Spleen (tissue), 11 donors: Measurements from ENCODE around the gene ESRRB. TPM values are rescaled to one million over a fixed set of nuclear protein-coding genes. Genes with fewer than 3 reads are reported as not detected.
A peak's percentile ranks its signal among the peaks of the same experiment; 100 is the strongest.

ENCODE experiments used
- DNase-seq: peaks from one replicate; pipeline ENCODE4 v3.0.0-alpha.2; 2020
- H3K27ac ChIP-seq, 8 donors: fragments of 200-600 bp; sonication (generic) in 7 of 8; 1 replicate in 4 of 8; 2 replicates in 4 of 8; pipeline versions ENCODE4 v1.5.0 to v1.8.0; 2016 to 2021; ENCODE audit warnings: inconsistent platforms in 4 of 8, mild to moderate bottlenecking in 4 of 8, moderate library complexity in 1 of 8
- H3K27me3 ChIP-seq, 7 donors: fragments of 200-600 bp; sonication (generic) in 6 of 7; replicated peaks in 1 of 7; 1 replicate in 4 of 7; 2 replicates in 3 of 7; pipeline versions ENCODE4 v1.5.0 to v1.8.0; 2016 to 2021; ENCODE audit warnings: inconsistent platforms in 3 of 7, mild to moderate bottlenecking in 1 of 7
- H3K36me3 ChIP-seq, 6 donors: fragments of 200-600 bp; sonication (generic) in 5 of 6; 1 replicate in 4 of 6; 2 replicates in 2 of 6; pipeline versions ENCODE4 v1.5.0 to v1.8.0; 2016 to 2021; ENCODE audit warnings: inconsistent platforms in 2 of 6
- H3K4me1 ChIP-seq, 6 donors: fragments of 200-600 bp; sonication (generic) in 5 of 6; 1 replicate in 3 of 6; 2 replicates in 3 of 6; pipeline versions ENCODE4 v1.5.0 to v1.8.0; 2016 to 2021; ENCODE audit warnings: inconsistent platforms in 3 of 6
- H3K4me3 ChIP-seq, 8 donors: fragments of 200-600 bp; sonication (generic) in 7 of 8; 1 replicate in 4 of 8; 2 replicates in 4 of 8; pipeline versions ENCODE4 v1.5.0 to v1.8.0; 2016 to 2021; ENCODE audit warnings: inconsistent platforms in 4 of 8, mild to moderate bottlenecking in 4 of 8, moderate library complexity in 2 of 8
- H3K9me3 ChIP-seq, 8 donors: fragments of 200-600 bp; sonication (generic) in 7 of 8; 1 replicate in 4 of 8; 2 replicates in 4 of 8; pipeline versions ENCODE4 v1.5.0 to v1.8.0; 2016 to 2021; ENCODE audit warnings: inconsistent platforms in 4 of 8
- POLR2A ChIP-seq, 3 donors: fragments of 450-650 bp; IDR thresholded peaks; one replicate each; pipeline ENCODE4 v1.5.1; 2017; ENCODE audit warnings: antibody characterized with exemption in 3 of 3, mild to moderate bottlenecking in 1 of 3
- POLR2AphosphoS5 ChIP-seq, 3 donors: sonication (generic); formaldehyde crosslinking; IDR thresholded peaks; one replicate each; pipeline ENCODE4 v1.5.1; 2017; ENCODE audit warnings: antibody characterized with exemption in 3 of 3
- WGBS, 5 donors: extraction: QIAGEN DNeasy Blood & Tissue Kit in 3 of 5; methylation state at CpG; one replicate each; pipeline versions ENCODE4 v1.1.5 to v1.1.7; 2013 to 2018; 5-methylcytosine and 5-hydroxymethylcytosine counted together
- intact Hi-C: fragments of 100-400 bp; cut with DNase I; formaldehyde crosslinking; loops from one replicate; pipeline ENCODE4 v1.15.0; 2023; ENCODE audit warnings: low total_unique reads
- polyA plus RNA-seq, 3 donors: library from polyadenylated mRNA; stranded (reverse); fragments of 200-250 nt; gene quantifications; one replicate each; pipeline ENCODE4 v1.2.1, GENCODE V29; 2013
- total RNA-seq, 7 donors: library from RNA; depleted of rRNA in 3 of 7; stranded (reverse); fragments of >200 nt in 3 of 7; fragmentation: NEBNext Ultra II Directional in 4 of 7; extraction: Animal tissue kit (Norgen Biotek cat#: 25700) in 4 of 7; gene quantifications; one replicate each; pipeline versions ENCODE4 v1.1.0 to v1.2.1, GENCODE V29; 2016 to 2021
- TF ChIP-seq, protein P1 (sequence below), 11 experiments: fragments of 200-600 bp in 7 of 11; fragments of 450-650 bp in 4 of 11; sonication (generic) in 4 of 11; IDR thresholded peaks in 8 of 11; conservative IDR thresholded peaks in 3 of 11; 1 replicate in 7 of 11; 2 replicates in 4 of 11; pipeline versions ENCODE4 v1.4.0 to v1.8.0; 2016 to 2021; ENCODE audit warnings: antibody characterized with exemption in 11 of 11, inconsistent platforms in 4 of 11, mild to moderate bottlenecking in 1 of 11
- donor health status: healthy with polysubstance abuse.
- donor health status: DM: no; HTN: no; CAD: no; lungs with moderate emphysema.
- donor health status: DM: no; HTN: no; CAD: no.
- donor health status: Bipolar disorder and iron deficiency.
- donor health status: healthy.
- donor health status: DM: no; HTN: no; CAD: no.
- donor health status: DM: yes; HTN: yes; CAD: no.

ESRRB gene
- total and polyA plus RNA-seq, 10 donors, result 0.10 to 1.1 (median 0.72) TPM; not detected in 1

DNA sequence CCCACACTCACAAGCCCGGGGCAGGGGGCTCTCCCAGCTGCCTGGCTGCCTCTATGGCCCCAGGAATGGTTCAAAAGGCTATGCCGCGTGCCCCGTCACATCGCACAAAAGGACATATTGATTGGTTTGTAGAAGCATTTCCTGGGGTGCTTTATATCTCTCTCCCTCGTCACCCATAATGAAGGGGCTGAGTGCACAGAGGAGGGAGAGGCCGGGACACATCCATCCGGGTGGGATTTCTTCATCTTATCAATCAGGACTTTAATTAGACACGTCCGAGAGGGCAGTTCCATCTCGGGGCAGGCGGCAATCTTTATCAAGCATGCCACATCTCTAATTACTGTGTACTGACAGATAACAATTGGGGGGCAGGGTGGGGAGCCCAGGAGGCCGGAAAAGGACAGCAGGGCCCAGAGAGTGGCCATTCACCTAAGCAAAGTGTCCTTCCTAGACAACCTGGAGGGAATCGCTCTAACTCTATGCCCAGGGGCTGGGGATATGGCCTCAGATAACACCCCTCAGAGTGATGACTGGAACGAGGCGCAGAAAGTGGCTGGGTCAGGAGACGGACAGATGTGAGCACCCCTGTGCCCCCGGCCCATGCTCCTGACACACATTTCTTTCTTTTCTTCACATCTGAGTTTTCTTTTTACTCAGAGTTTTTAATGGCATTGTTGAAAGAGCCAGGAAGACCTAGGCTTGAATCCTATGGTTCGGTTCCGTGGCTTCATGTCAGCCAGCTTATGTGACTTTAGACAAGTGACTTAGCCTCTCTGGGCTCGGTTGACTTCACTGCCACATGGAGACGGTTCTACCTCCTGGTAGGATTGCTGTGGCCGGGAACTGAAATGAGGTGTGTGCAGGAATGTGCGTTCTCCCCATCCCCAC lies 36.0 kb upstream of the ESRRB start:
- no peaks in the 10 kb centered on the region for H3K36me3 ChIP-seq
- H3K4me1 ChIP-seq, result no peaks in the 10 kb centered on the region
- no peak overlapping the region for H3K27ac ChIP-seq
- intact Hi-C loops, result no loop called here
- TF ChIP-seq, protein P1, sequence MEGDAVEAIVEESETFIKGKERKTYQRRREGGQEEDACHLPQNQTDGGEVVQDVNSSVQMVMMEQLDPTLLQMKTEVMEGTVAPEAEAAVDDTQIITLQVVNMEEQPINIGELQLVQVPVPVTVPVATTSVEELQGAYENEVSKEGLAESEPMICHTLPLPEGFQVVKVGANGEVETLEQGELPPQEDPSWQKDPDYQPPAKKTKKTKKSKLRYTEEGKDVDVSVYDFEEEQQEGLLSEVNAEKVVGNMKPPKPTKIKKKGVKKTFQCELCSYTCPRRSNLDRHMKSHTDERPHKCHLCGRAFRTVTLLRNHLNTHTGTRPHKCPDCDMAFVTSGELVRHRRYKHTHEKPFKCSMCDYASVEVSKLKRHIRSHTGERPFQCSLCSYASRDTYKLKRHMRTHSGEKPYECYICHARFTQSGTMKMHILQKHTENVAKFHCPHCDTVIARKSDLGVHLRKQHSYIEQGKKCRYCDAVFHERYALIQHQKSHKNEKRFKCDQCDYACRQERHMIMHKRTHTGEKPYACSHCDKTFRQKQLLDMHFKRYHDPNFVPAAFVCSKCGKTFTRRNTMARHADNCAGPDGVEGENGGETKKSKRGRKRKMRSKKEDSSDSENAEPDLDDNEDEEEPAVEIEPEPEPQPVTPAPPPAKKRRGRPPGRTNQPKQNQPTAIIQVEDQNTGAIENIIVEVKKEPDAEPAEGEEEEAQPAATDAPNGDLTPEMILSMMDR (IDR thresholded peaks at IDR 0.05 in 8 of 11, conservative IDR thresholded peaks at IDR 0.05 in 3 of 11), result no peak
- no peak for TF ChIP-seq POLR2A (IDR thresholded peaks at IDR 0.05)
- TF ChIP-seq POLR2AphosphoS5 (IDR thresholded peaks at IDR 0.05), result no peak
- no peak for DNase-seq
- no peak overlapping the region for H3K4me3 ChIP-seq
- peaks cover 0 to 43% (median 0%) of the 10 kb centered on the region in 7 donors for H3K27me3 ChIP-seq
- WGBS, 5 donors, result 78 to 85% (median 79%) methylated on average over 24 of the region's 24 CpGs
- peaks cover 0 to 8% (median 0%) of the 10 kb centered on the region in 8 donors for H3K9me3 ChIP-seq

DNA sequence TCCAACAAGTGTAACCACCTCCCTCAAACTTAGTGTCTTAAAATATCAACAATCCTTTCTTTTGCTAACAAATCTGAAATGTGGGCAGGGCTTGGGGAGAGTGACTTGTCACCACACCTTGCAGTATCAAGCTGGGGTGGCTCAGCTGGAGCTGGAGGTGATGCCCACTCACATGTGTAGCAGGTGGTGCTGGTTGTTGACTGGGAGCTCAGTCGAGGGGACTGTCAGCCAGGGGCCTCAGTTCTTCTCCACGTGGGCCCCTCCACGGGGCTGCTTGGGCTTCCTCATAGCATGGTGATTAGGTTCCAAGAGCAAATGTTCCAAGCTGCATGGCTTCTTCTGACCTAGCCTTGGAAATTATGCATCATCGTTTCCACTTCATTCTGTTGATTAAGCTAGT lies 32.6 kb upstream of the ESRRB start:
- H3K4me1 ChIP-seq, result no peaks in the 10 kb centered on the region
- no peak for DNase-seq
- peaks cover 0 to 25% (median 0%) of the 10 kb centered on the region in 7 donors for H3K27me3 ChIP-seq
- WGBS, 5 donors, result 61 to 74% (median 73%) methylated on average over 4 of the region's 4 CpGs
- H3K4me3 ChIP-seq, result no peak overlapping the region
- H3K36me3 ChIP-seq, result no peaks in the 10 kb centered on the region
- TF ChIP-seq, protein P1 (IDR thresholded peaks at IDR 0.05 in 8 of 11, conservative IDR thresholded peaks at IDR 0.05 in 3 of 11), result no peak
- no peak for TF ChIP-seq POLR2AphosphoS5 (IDR thresholded peaks at IDR 0.05)
- no peak for TF ChIP-seq POLR2A (IDR thresholded peaks at IDR 0.05)
- H3K9me3 ChIP-seq, result peaks cover 0 to 8% (median 0%) of the 10 kb centered on the region in 8 donors
- intact Hi-C loops, result no loop called here
- H3K27ac ChIP-seq, result no peak overlapping the region

GRCh38 chr14:76346391-76347160 lies 29.4 kb upstream of the ESRRB start:
- Histone ChIP-seq H3K4me3 (no peak overlapping the region), H3K36me3 (no peaks in the 10 kb centered on the region), H3K27ac (no peak overlapping the region), H3K9me3 (peaks cover 0 to 8% (median 0%) of the 10 kb centered on the region in 8 donors), H3K27me3 (peaks cover 0 to 16% (median 0%) of the 10 kb centered on the region in 7 donors), H3K4me1 (peaks cover 0 to 10% (median 4%) of the 10 kb centered on the region in 6 donors)
- TF ChIP-seq POLR2A (IDR thresholded peaks at IDR 0.05) (no peak), POLR2AphosphoS5 (IDR thresholded peaks at IDR 0.05) (no peak)
- TF ChIP-seq, protein P1 (IDR thresholded peaks at IDR 0.05 in 8 of 11, conservative IDR thresholded peaks at IDR 0.05 in 3 of 11), result no peak
- 61 to 75% (median 68%) methylated on average over 6 to 8 of the region's 8 CpGs for WGBS, 5 donors
- peak; percentile 58 for DNase-seq
- intact Hi-C loops, result no loop called here
